Gastroesophageal sphincter (tissue), 4 donors: Measurements from ENCODE around the gene TXNL4B. TPM values are rescaled to one million over a fixed set of nuclear protein-coding genes. Genes with fewer than 3 reads are reported as not detected.

Experiments
- ATAC-seq: fragments of 150-250 bp; one replicate; pipeline ENCODE4 v1.9.1; 2016; ENCODE audit warnings: mild to moderate bottlenecking, moderate library complexity
- H3K27ac ChIP-seq, 4 donors: fragments of 200-600 bp; sonication (generic) in 3 of 4; 1 replicate in 3 of 4; 2 replicates in 1 of 4; pipeline ENCODE4 v1.5.1; 2016 to 2019
- H3K27me3 ChIP-seq: fragments of 200-600 bp; sonication (generic); one replicate; pipeline ENCODE4 v1.5.1; 2019
- H3K36me3 ChIP-seq, 2 donors: fragments of 200-600 bp; sonication (generic); one replicate each; pipeline ENCODE4 v1.5.1; 2019; ENCODE audit warnings: control low read depth in 1 of 2
- H3K4me1 ChIP-seq, 3 donors: fragments of 200-600 bp; sonication (generic); 1 replicate in 2 of 3; 2 replicates in 1 of 3; pipeline ENCODE4 v1.5.1; 2016 to 2019; ENCODE audit warnings: control low read depth in 2 of 3
- H3K4me3 ChIP-seq, 2 donors: fragments of 200-600 bp; sonication (generic); one replicate each; pipeline ENCODE4 v1.5.1; 2019; ENCODE audit warnings: mild to moderate bottlenecking in 1 of 2, moderate library complexity in 1 of 2
- H3K9me3 ChIP-seq, 3 donors: fragments of 200-600 bp; sonication (generic); one replicate each; pipeline ENCODE4 v1.5.1; 2017 to 2019; ENCODE audit warnings: control low read depth in 2 of 3
- EP300 ChIP-seq: sonication (generic); formaldehyde crosslinking; IDR thresholded peaks from one replicate; pipeline ENCODE4 v1.6.1; 2017; ENCODE audit warnings: antibody characterized with exemption, mild to moderate bottlenecking
- POLR2A ChIP-seq, 2 donors: fragments of 450-650 bp; IDR thresholded peaks; one replicate each; pipeline ENCODE4 v1.6.1; 2017; ENCODE audit warnings: antibody characterized with exemption in 2 of 2, mild to moderate bottlenecking in 2 of 2, moderate library complexity in 1 of 2
- POLR2AphosphoS5 ChIP-seq: sonication (generic); formaldehyde crosslinking; IDR thresholded peaks from one replicate; pipeline ENCODE4 v1.6.1; 2017; ENCODE audit warnings: antibody characterized with exemption
- WGBS, 2 donors: methylation state at CpG; one replicate each; pipeline ENCODE4 v1.1.5; 2018; ENCODE audit warnings: low coverage in 1 of 2; 5-methylcytosine and 5-hydroxymethylcytosine counted together
- total RNA-seq, 4 donors: library from RNA; depleted of rRNA; stranded (reverse); fragments of >200 nt; gene quantifications; one replicate each; pipeline ENCODE4 v1.1.0, GENCODE V29; 2016
- TF ChIP-seq, protein P1 (sequence below), 4 experiments: fragments of 200-600 bp in 2 of 4; fragments of 450-650 bp in 2 of 4; sonication (generic) in 1 of 4; IDR thresholded peaks; one replicate each; pipeline ENCODE4 v1.5.1; 2017 to 2019; ENCODE audit warnings: antibody characterized with exemption in 4 of 4, mild to moderate bottlenecking in 2 of 4, moderate library complexity in 2 of 4

Gene TXNL4B
- total RNA-seq, 4 donors from 2014 or later: 5.8 to 10.6 (median 8.6) TPM

DNA sequence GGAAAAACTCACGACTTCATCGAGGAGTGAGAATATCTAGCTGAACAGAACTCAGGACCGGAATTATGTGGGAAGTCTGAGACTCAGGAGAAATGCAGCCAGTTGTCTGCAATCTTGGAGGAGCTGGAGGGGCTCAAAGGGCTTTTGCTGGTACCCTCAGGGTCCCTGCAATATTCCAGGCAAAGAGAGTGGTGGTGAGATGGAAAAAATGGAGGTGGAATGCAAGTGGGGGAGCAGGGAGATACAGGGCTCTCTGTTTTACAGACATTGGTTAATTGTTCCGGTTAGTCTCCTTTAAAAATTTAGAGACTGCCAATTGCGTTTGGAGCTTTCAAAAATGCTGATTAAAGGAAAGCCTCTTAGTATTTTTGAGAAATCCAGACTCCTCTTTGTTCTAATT lies 57.3 kb downstream of the TXNL4B start:
- no peak overlapping the region for H3K27ac ChIP-seq

More for the DNA sequence above, 57.3 kb downstream of the TXNL4B start:
- Histone ChIP-seq H3K36me3 (peaks cover 0 to 40% of the 10 kb centered on the region in 2 donors), H3K4me1 (no peaks in the 10 kb centered on the region), H3K4me3 (no peak overlapping the region), H3K9me3 (no peaks in the 10 kb centered on the region), H3K27me3 (no peaks in the 10 kb centered on the region)
- no peak for ATAC-seq
- WGBS, 2 donors: 71 to 79% methylated on average over 4 to 5 of the region's 5 CpGs
- TF ChIP-seq EP300 (no peak), POLR2AphosphoS5 (no peak), POLR2A (IDR thresholded peaks at IDR 0.05) (no peak)
- TF ChIP-seq, protein P1, sequence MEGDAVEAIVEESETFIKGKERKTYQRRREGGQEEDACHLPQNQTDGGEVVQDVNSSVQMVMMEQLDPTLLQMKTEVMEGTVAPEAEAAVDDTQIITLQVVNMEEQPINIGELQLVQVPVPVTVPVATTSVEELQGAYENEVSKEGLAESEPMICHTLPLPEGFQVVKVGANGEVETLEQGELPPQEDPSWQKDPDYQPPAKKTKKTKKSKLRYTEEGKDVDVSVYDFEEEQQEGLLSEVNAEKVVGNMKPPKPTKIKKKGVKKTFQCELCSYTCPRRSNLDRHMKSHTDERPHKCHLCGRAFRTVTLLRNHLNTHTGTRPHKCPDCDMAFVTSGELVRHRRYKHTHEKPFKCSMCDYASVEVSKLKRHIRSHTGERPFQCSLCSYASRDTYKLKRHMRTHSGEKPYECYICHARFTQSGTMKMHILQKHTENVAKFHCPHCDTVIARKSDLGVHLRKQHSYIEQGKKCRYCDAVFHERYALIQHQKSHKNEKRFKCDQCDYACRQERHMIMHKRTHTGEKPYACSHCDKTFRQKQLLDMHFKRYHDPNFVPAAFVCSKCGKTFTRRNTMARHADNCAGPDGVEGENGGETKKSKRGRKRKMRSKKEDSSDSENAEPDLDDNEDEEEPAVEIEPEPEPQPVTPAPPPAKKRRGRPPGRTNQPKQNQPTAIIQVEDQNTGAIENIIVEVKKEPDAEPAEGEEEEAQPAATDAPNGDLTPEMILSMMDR (IDR thresholded peaks at IDR 0.05): no peak

Other genes starting within 250 kb of the TXNL4B start
- gene ATXN1L, start 247.6 kb downstream of the TXNL4B start, total RNA-seq: 10 to 100 TPM; 30.4 to 56.5 (median 40.9) TPM
- gene ZNF821, start 209.4 kb downstream of the TXNL4B start, total RNA-seq: 1 to 10 TPM; 2.8 to 10.0 (median 7.3) TPM
- 100 to 1,000 TPM; 156 to 202 (median 189) TPM for gene IST1, start 198.1 kb downstream of the TXNL4B start, total RNA-seq
- under 1 TPM in 3 of 4 donors, not detected in 1; 0.13 to 0.35 (median 0.16) TPM for gene PKD1L3, start 93.2 kb downstream of the TXNL4B start, total RNA-seq
- 1 to 10 TPM; 4.5 to 7.8 (median 6.5) TPM for gene DHODH, start 84.9 kb downstream of the TXNL4B start, total RNA-seq
- 1 to 10 TPM in 2 of 4 donors, not detected in 2; 2.9 to 3.4 TPM for gene HP, start 39.1 kb downstream of the TXNL4B start, total RNA-seq
- 1 to 10 TPM in 1 of 4 donors, under 1 TPM in 1, not detected in 2; 0.50 to 2.6 TPM for gene HPR, start 30.4 kb downstream of the TXNL4B start, total RNA-seq
- gene DHX38, start 227 bp upstream of the TXNL4B start, total RNA-seq: 10 to 100 TPM; 32.8 to 73.8 (median 54.4) TPM
- gene PMFBP1, start 78.5 kb upstream of the TXNL4B start, total RNA-seq: under 1 TPM in 3 of 4 donors, not detected in 1; 0.16 to 0.81 (median 0.39) TPM